Peyer's patch (tissue), 4 donors: ENCODE measurements around the gene MEF2A. TPM values are rescaled to one million over a fixed set of nuclear protein-coding genes. Genes with fewer than 3 reads are reported as not detected.
"Not testable (repeated sequence)": the region's sequence is repeated elsewhere in the genome, so short reads cannot be mapped to it uniquely, and the experiment has no call there.

ENCODE experiments used
- DNase-seq, 3 donors: peaks; one replicate each; pipeline ENCODE4 v3.0.0-alpha.2; 2017 to 2019
- H3K27ac ChIP-seq, 4 donors: fragments of 200-600 bp; sonication (generic); one replicate each; pipeline ENCODE4 v1.5.1; 2016 to 2019
- H3K27me3 ChIP-seq, 2 donors: fragments of 200-600 bp; sonication (generic); one replicate each; pipeline ENCODE4 v1.5.1; 2019
- H3K36me3 ChIP-seq, 3 donors: fragments of 200-600 bp; sonication (generic); one replicate each; pipeline ENCODE4 v1.5.1; 2016 to 2019
- H3K4me1 ChIP-seq, 4 donors: fragments of 200-600 bp; sonication (generic); one replicate each; pipeline ENCODE4 v1.5.1; 2016 to 2019
- H3K4me3 ChIP-seq, 4 donors: fragments of 200-600 bp; sonication (generic); 1 replicate in 3 of 4; 2 replicates in 1 of 4; pipeline ENCODE4 v1.5.1; 2016 to 2019; ENCODE audit warnings: mild to moderate bottlenecking in 1 of 4
- H3K9me3 ChIP-seq, 4 donors: fragments of 200-600 bp; sonication (generic); one replicate each; pipeline ENCODE4 v1.5.1; 2016 to 2019; ENCODE audit warnings: mild to moderate bottlenecking in 1 of 4
- CTCF ChIP-seq, 6 experiments: fragments of 450-650 bp in 4 of 6; fragments of 200-600 bp in 2 of 6; sonication (generic) in 1 of 6; IDR thresholded peaks; one replicate each; pipeline ENCODE4 v1.5.1; 2017 to 2019; ENCODE audit warnings: antibody characterized with exemption in 6 of 6, mild to moderate bottlenecking in 3 of 6, moderate library complexity in 1 of 6
- POLR2A ChIP-seq, 2 donors: fragments of 450-650 bp; IDR thresholded peaks; one replicate each; pipeline ENCODE4 v1.5.1; 2017; ENCODE audit warnings: antibody characterized with exemption in 2 of 2, mild to moderate bottlenecking in 2 of 2, moderate library complexity in 2 of 2
- total RNA-seq, 4 donors: library from RNA; depleted of rRNA; stranded (reverse); fragments of >200 nt; gene quantifications; one replicate each; pipeline ENCODE4 v1.1.0, GENCODE V29; 2016

The MEF2A gene
- total RNA-seq, 4 donors from 2014 or later, result 34.1 to 94.1 (median 41.4) TPM

- TF ChIP-seq POLR2A (IDR thresholded peaks at IDR 0.05) (no peak), CTCF (IDR thresholded peaks at IDR 0.05) (no peak)
- no peaks in the 10 kb centered on the region for H3K4me1 ChIP-seq
- H3K4me3 ChIP-seq, result no peak overlapping the region
- H3K27ac ChIP-seq, result no peak overlapping the region
- no peaks in the 10 kb centered on the region for H3K27me3 ChIP-seq
- no peak for DNase-seq
- H3K9me3 ChIP-seq, result no peaks in the 10 kb centered on the region
- H3K36me3 ChIP-seq, result peaks cover 0 to 5% (median 0%) of the 10 kb centered on the region in 3 donors
These were observed 92.2 kb downstream of the MEF2A start for GRCh38 chr15:99657996-99658395.

GRCh38 chr15:99662903-99663302 is 97.1 kb downstream of the MEF2A start:
- Histone ChIP-seq H3K27ac (no peak overlapping the region), H3K4me1 (no peaks in the 10 kb centered on the region), H3K27me3 (no peaks in the 10 kb centered on the region), H3K4me3 (no peak overlapping the region), H3K36me3 (peaks cover 0 to 5% (median 0%) of the 10 kb centered on the region in 3 donors), H3K9me3 (no peaks in the 10 kb centered on the region)
- TF ChIP-seq CTCF (IDR thresholded peaks at IDR 0.05), result no peak
- TF ChIP-seq POLR2A (IDR thresholded peaks at IDR 0.05), result no peak
- no peak for DNase-seq

- H3K27ac ChIP-seq, H3K4me3 ChIP-seq, H3K27me3 ChIP-seq, H3K9me3 ChIP-seq, H3K36me3 ChIP-seq, DNase-seq, H3K4me1 ChIP-seq: not testable (repeated sequence)
These were observed 100.3 kb downstream of the MEF2A start for GRCh38 chr15:99666073-99666472.

- H3K4me1 ChIP-seq, result no peaks in the 10 kb centered on the region
These were observed 102.9 kb downstream of the MEF2A start for GRCh38 chr15:99668533-99669182.

GRCh38 chr15:99669250-99669649 is 103.5 kb downstream of the MEF2A start:
- H3K27ac ChIP-seq, result no peak overlapping the region
- H3K4me1 ChIP-seq, result no peaks in the 10 kb centered on the region
- DNase-seq, result no peak
- H3K36me3 ChIP-seq, result peaks cover 0 to 18% (median 0%) of the 10 kb centered on the region in 3 donors
- H3K4me3 ChIP-seq, result no peak overlapping the region
- H3K9me3 ChIP-seq, result no peaks in the 10 kb centered on the region
- H3K27me3 ChIP-seq, result no peaks in the 10 kb centered on the region
- no peak for TF ChIP-seq POLR2A (IDR thresholded peaks at IDR 0.05)
- TF ChIP-seq CTCF (IDR thresholded peaks at IDR 0.05), result no peak

More at GRCh38 chr15:99668533-99669182, 102.9 kb downstream of the MEF2A start:
- no peak for DNase-seq
- H3K36me3 ChIP-seq, result peaks cover 0 to 14% (median 0%) of the 10 kb centered on the region in 3 donors
- no peak overlapping the region for H3K27ac ChIP-seq
- no peak overlapping the region for H3K4me3 ChIP-seq
- no peaks in the 10 kb centered on the region for H3K27me3 ChIP-seq
- no peak for TF ChIP-seq CTCF (IDR thresholded peaks at IDR 0.05)
- TF ChIP-seq POLR2A (IDR thresholded peaks at IDR 0.05), result no peak
- no peaks in the 10 kb centered on the region for H3K9me3 ChIP-seq

GRCh38 chr15:99671926-99672635 is 106.3 kb downstream of the MEF2A start:
- Histone ChIP-seq H3K4me1 (no peaks in the 10 kb centered on the region), H3K27me3 (no peaks in the 10 kb centered on the region), H3K27ac (no peak overlapping the region), H3K4me3 (no peak overlapping the region), H3K9me3 (no peaks in the 10 kb centered on the region), H3K36me3 (peaks cover 0 to 43% (median 0%) of the 10 kb centered on the region in 3 donors)
- TF ChIP-seq POLR2A (IDR thresholded peaks at IDR 0.05), result no peak
- TF ChIP-seq CTCF (IDR thresholded peaks at IDR 0.05), result no peak
- no peak for DNase-seq
